ENCODE data around the gene SLC48A1. TPM values are rescaled to one million over a fixed set of nuclear protein-coding genes. Genes with fewer than 3 reads are reported as not detected.
A peak's percentile ranks its signal among the peaks of the same experiment; 100 is the strongest.

Gene SLC48A1
- total RNA-seq, 1 donor from 2014 or later: 41.3 TPM

GRCh38 chr12:47757840-47758583, 15.0 kb upstream of the SLC48A1 start:
- peak; percentile 50 for DNase-seq (ENCODE audit: low spot score)

GRCh38 chr12:47758584-47758833, 14.5 kb upstream of the SLC48A1 start:
- DNase-seq (ENCODE audit: low spot score): no peak

- DNase-seq (ENCODE audit: low spot score): peak; percentile 91
Measured at GRCh38 chr12:47758834-47759690, 14.0 kb upstream of the SLC48A1 start, which contains the start of gene RAPGEF3. TSS of gene RAPGEF3 (minus strand) at chr12:47758880. CDS start at chr12:47758556, 324 bp downstream.

- DNase-seq (ENCODE audit: low spot score): no peak
Measured at GRCh38 chr12:47762850-47763465, 10.1 kb upstream of the SLC48A1 start.

- no peak for DNase-seq (ENCODE audit: low spot score)
Measured at GRCh38 chr12:47763481-47764346, 9.3 kb upstream of the SLC48A1 start.

- DNase-seq (ENCODE audit: low spot score): no peak
Measured at GRCh38 chr12:47766502-47767215, 6.4 kb upstream of the SLC48A1 start.

GRCh38 chr12:47767216-47767724, 5.8 kb upstream of the SLC48A1 start:
- DNase-seq (ENCODE audit: low spot score): no peak

GRCh38 chr12:47768323-47768811, 4.7 kb upstream of the SLC48A1 start:
- DNase-seq (ENCODE audit: low spot score): no peak

GRCh38 chr12:47769234-47770085, 3.6 kb upstream of the SLC48A1 start:
- no peak for DNase-seq (ENCODE audit: low spot score)

GRCh38 chr12:47770086-47770726, 2.8 kb upstream of the SLC48A1 start:
- DNase-seq (ENCODE audit: low spot score): no peak

- DNase-seq (ENCODE audit: low spot score): no peak
Measured at GRCh38 chr12:47771304-47771703, 1.7 kb upstream of the SLC48A1 start.

GRCh38 chr12:47772094-47772660, 861 bp upstream of the SLC48A1 start:
- no peak for DNase-seq (ENCODE audit: low spot score)

GRCh38 chr12:47772738-47773061, 338 bp upstream of the SLC48A1 start:
- no peak for DNase-seq (ENCODE audit: low spot score)

GRCh38 chr12:47773858-47774580, 981 bp downstream of the SLC48A1 start:
- no peak for DNase-seq (ENCODE audit: low spot score)

GRCh38 chr12:47774663-47775062, 1.6 kb downstream of the SLC48A1 start:
- no peak for DNase-seq (ENCODE audit: low spot score)

- no peak for DNase-seq (ENCODE audit: low spot score)
Measured at GRCh38 chr12:47775100-47775911, 2.3 kb downstream of the SLC48A1 start.

- DNase-seq (ENCODE audit: low spot score): no peak
Measured at GRCh38 chr12:47776471-47777143, 3.6 kb downstream of the SLC48A1 start.
